ENCODE results near the gene SLC25A24.
"Not testable (repeated sequence)": the region's sequence is repeated elsewhere in the genome, so short reads cannot be mapped to it uniquely, and the experiment has no call there.

SLC25A24 gene

GRCh38 chr1:108199781-108200686 lies at the start of gene SLC25A24:
Gene SLC25A24 (minus strand): TSS chr1:108200343. CDS start chr1:108200138, 205 bp downstream.
- peak; percentile 46 for DNase-seq (ENCODE audit: insufficient read length, low spot score)
- no peak for FAIRE-seq
- TF ChIP-seq CTCF (IDR thresholded peaks at IDR 0.05; ENCODE audit: insufficient read depth, missing control alignments): no peak

DNA sequence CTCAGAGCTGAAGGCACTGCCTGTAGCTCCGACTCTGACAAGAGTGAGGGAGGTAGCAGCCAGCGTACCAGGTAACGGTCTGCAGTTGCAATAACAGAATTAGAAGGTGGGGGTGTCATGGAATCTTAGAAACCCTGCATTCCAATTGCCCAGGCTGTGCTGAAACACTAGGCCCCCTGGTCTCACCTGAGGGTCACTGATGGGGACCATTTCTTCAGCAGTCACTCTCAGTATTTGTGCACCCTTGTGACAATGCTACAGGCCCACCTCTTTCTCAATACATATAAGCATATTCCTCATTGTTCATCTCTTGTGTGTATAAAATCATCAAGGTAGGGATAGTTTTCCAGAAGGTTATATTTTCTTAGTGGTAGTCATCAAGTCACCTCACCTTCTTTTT lies 43.8 kb upstream of the SLC25A24 start, which contains the start of gene NBPF4:
TSS of gene NBPF4 (minus strand) at position 101 of the 400 bp plus-strand sequence. CDS start 315 bp downstream, outside the sequence.
- FAIRE-seq; DNase-seq (ENCODE audit: insufficient read length, low spot score): not testable (repeated sequence)

DNA sequence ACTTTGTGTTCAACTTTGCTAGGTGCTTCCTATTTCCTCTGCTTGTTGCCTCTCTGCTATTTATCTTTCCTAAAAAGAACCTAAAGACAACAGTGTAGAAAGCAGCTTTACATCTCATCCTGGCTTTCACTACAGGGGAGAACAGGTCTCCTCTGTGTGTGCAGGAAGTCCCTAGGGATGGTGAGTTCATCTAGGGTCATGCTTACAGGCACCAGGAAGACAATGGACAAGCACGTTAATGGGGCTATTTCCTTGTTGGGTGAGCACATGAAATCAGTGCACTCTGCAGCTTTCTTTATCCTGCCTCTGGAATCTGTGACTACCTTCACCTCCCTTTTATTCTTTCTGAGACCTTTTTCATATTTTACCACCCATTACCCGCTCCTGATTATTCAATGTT lies 39.3 kb upstream of the SLC25A24 start:
- FAIRE-seq; DNase-seq (ENCODE audit: insufficient read length, low spot score): not testable (repeated sequence)

GRCh38 chr1:108235308-108235707 lies 35.2 kb upstream of the SLC25A24 start:
- not testable (repeated sequence) for DNase-seq (ENCODE audit: insufficient read length, low spot score)

GRCh38 chr1:108232183-108232582 lies 32.0 kb upstream of the SLC25A24 start:
- DNase-seq (ENCODE audit: insufficient read length, low spot score); FAIRE-seq: not testable (repeated sequence)

More at GRCh38 chr1:108235308-108235707, 35.2 kb upstream of the SLC25A24 start:
- not testable (repeated sequence) for FAIRE-seq

DNA sequence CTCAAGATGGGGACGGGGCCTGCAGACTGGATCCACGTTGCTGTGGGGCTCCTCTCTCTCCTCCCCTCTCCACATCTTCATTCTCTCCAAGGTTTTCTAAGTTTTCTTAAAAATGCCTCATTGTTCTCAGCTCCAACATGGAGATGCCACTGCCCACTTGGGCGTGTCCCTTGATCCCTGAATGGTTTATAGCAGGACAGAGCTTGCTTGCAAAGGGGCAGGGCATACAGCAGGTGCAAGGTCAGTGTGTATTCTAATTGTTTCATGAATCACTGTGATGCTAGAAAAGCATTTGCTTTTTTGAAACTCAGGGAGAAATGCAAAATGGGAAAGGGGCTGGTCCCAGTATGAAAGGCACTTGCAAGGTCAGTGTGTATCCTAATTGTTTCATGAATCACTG lies 29.8 kb upstream of the SLC25A24 start:
- not testable (repeated sequence) for FAIRE-seq; DNase-seq (ENCODE audit: insufficient read length, low spot score)

GRCh38 chr1:108227772-108228171 lies 27.6 kb upstream of the SLC25A24 start:
- DNase-seq (ENCODE audit: insufficient read length, low spot score); FAIRE-seq: not testable (repeated sequence)

DNA sequence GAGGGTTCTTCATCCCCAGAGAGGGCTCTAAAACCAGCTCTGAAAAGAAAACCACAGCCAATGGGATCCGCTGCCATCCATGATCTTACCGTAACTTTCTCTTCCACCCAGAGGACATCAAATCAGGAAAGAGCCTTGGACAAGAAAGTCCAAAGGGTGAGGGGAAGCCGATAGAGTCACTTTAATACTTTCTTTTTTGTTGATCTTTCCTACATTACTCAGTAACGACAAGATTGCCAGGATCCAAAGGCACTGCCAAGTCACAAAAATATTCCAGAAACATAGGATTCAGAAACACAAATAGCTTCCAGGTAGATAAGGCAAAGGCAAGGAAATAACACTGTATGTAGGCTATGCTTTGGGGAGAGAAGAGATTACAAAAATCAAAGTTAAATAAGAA lies 26.7 kb upstream of the SLC25A24 start:
- not testable (repeated sequence) for DNase-seq (ENCODE audit: insufficient read length, low spot score); FAIRE-seq

- not testable (repeated sequence) for DNase-seq (ENCODE audit: insufficient read length, low spot score); FAIRE-seq
Measured at GRCh38 chr1:108223226-108223625, 23.1 kb upstream of the SLC25A24 start.

GRCh38 chr1:108217515-108218174 lies 17.5 kb upstream of the SLC25A24 start:
- not testable (repeated sequence) for DNase-seq (ENCODE audit: insufficient read length, low spot score); FAIRE-seq

- DNase-seq (ENCODE audit: insufficient read length, low spot score); FAIRE-seq: not testable (repeated sequence)
Measured at GRCh38 chr1:108217007-108217406, 16.9 kb upstream of the SLC25A24 start.

DNA sequence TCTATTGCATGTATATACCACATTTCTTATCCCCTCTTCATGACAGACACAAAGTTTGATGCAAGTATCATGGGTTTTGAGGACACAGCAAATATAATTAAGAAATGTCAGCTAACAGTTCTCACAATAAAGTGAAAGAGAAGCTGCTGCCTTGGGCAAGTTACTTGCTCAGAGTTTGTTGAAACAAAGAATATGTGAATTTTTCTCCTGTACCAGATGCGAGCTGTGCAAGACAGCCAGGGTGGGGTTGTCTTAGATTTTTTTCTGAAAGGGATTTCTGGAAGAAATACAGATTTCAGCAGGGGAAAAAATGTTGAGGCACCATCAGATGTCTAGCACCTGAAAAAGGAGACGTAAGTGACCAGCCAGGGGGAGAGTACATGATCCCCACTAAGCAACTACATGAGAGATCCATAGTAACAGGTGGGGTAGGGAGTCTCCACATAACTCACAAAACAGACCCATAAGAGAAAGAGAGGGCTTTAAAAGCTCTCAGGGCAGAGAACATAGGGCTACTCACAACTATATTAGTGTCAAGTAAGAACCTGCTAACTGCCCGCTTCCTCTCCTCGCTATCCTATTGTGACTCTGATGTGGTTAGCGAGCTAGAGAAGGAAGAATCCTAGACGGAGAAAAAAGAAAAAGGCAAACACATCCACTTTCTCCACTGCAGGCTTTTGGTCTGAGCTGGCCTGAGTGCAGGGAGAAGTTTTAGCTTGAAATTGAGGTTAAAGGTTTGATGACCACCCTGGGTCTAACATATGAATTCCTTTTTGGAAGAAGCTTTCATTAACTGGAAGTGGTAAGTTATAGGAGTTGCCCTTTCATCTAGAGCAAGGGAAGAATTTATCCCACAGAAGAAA lies 16.1 kb upstream of the SLC25A24 start:
- DNase-seq (ENCODE audit: insufficient read length, low spot score); FAIRE-seq: not testable (repeated sequence)

All from D721Med (cell line).